Central memory CD8-positive, alpha-beta T cell (primary cell): ENCODE results near the gene ZNF366.
A peak's percentile ranks its signal among the peaks of the same experiment; 100 is the strongest.

Experiments
- ATAC-seq: fragments of 150-1000 bp; cut with Tn5 transposase; replicated peaks from 2 replicates; pipeline ENCODE4 v1.10.0; 2022; ENCODE audit warnings: mild to moderate bottlenecking, moderate FRiP score, moderate number of reproducible peaks; ENCODE audit not compliant: poor library complexity, severe bottlenecking; ENCODE audit errors: extremely low read depth
- DNase-seq, 2 donors: peaks; one replicate each; pipeline ENCODE4 v3.0.0; 2021; ENCODE audit warnings: low spot score in 2 of 2
- H3K27ac Mint-ChIP-seq: one replicate; pipeline ENCODE4 v1.8.0; 2022; ENCODE audit warnings: low read depth, mild to moderate bottlenecking, moderate library complexity, mixed read lengths
- H3K27me3 Mint-ChIP-seq: one replicate; pipeline ENCODE4 v1.8.0; 2022; ENCODE audit warnings: mixed read lengths
- H3K36me3 Mint-ChIP-seq: one replicate; pipeline ENCODE4 v1.8.0; 2022; ENCODE audit warnings: mild to moderate bottlenecking, moderate library complexity, mixed read lengths; ENCODE audit not compliant: insufficient read depth
- H3K4me1 Mint-ChIP-seq: one replicate; pipeline ENCODE4 v1.8.0; 2022; ENCODE audit warnings: mixed read lengths
- H3K4me3 Mint-ChIP-seq: one replicate; pipeline ENCODE4 v1.8.0; 2022; ENCODE audit warnings: mild to moderate bottlenecking, moderate library complexity, mixed read lengths
- H3K9me3 Mint-ChIP-seq: one replicate; pipeline ENCODE4 v1.8.0; 2022; ENCODE audit warnings: mixed read lengths

ZNF366 gene

GRCh38 chr5:72507231-72507906 lies at the start of gene ZNF366:
Gene ZNF366, minus strand, starts transcription at chr5:72507410. Its CDS starts 45,914 bp downstream, at chr5:72461496.
- no peak for ATAC-seq
- H3K4me1 Mint-ChIP-seq: no peaks in the 10 kb centered on the region
- no peak within 1 kb of the TSS for H3K27ac Mint-ChIP-seq
- no peak for DNase-seq
- H3K27me3 Mint-ChIP-seq: peaks cover 70% of the 10 kb centered on the region
- no peaks in the 10 kb centered on the region for H3K9me3 Mint-ChIP-seq
- no peaks in the 10 kb centered on the region for H3K36me3 Mint-ChIP-seq
- H3K4me3 Mint-ChIP-seq: no peak within 1 kb of the TSS

DNA sequence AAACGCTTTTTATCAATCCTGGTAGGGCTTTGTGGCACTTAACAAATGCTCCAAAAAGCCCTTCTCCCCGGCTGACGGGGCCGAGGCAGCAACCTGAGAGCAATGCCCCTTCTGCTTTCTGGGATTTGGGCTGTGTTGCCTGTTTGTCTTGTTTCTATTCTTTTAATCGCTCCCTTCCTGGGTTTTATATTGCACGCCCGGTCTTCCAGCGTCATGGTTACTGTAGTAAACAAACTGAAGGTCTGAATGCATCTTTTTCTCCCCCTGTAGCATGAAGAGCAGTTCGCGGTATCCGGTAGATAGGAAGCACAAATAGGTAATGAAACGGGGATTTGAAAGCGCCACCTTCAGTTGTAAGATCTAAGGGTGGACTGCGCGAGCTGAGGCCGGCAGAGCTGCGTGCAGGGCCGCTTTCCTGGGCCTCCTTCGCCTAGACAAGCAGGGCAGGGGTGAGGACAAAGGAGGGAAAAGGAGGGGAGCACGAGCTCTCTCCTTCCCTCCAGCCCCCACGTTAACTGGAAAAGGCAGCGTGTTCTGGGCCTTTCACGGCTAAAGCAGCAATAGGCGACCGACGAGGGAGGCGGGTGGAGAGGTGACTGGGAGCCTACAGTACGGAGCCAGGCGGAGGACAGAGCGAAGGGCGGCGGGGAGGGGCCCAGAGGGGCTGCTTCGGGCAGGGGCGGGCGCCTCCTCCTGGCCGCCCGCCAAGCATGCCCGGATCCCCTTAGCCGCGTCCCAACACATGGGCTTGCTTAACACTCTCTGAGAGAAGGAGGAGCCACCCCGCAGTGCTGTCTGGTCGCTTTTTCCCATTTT lies 49.3 kb upstream of the ZNF366 start:
- Mint-ChIP-seq H3K4me3 (peak overlapping the region; percentile 60), H3K9me3 (no peaks in the 10 kb centered on the region), H3K36me3 (peaks cover 3% of the 10 kb centered on the region), H3K27me3 (peaks cover 76% of the 10 kb centered on the region), H3K4me1 (peaks cover 12% of the 10 kb centered on the region), H3K27ac (peak overlapping the region; percentile 1)
- ATAC-seq: peak; percentile 40
- no peak for DNase-seq

- Mint-ChIP-seq H3K4me1 (peaks cover 12% of the 10 kb centered on the region), H3K4me3 (peak overlapping the region; percentile 60), H3K9me3 (no peaks in the 10 kb centered on the region), H3K27me3 (peaks cover 72% of the 10 kb centered on the region), H3K36me3 (peaks cover 3% of the 10 kb centered on the region), H3K27ac (no peak overlapping the region)
- DNase-seq: no peak
- ATAC-seq: no peak
Observed at GRCh38 chr5:72555871-72556270, 48.7 kb upstream of the ZNF366 start.

- H3K36me3 Mint-ChIP-seq: peaks cover 3% of the 10 kb centered on the region
- H3K27me3 Mint-ChIP-seq: peaks cover 81% of the 10 kb centered on the region
- no peak for ATAC-seq
- peaks cover 12% of the 10 kb centered on the region for H3K4me1 Mint-ChIP-seq
- no peak overlapping the region for H3K4me3 Mint-ChIP-seq
- H3K9me3 Mint-ChIP-seq: no peaks in the 10 kb centered on the region
- no peak overlapping the region for H3K27ac Mint-ChIP-seq
- DNase-seq: no peak
Observed at GRCh38 chr5:72554897-72555296, 47.7 kb upstream of the ZNF366 start.

GRCh38 chr5:72552041-72552557 lies 44.9 kb upstream of the ZNF366 start:
- H3K9me3 Mint-ChIP-seq: peaks cover 5% of the 10 kb centered on the region
- H3K36me3 Mint-ChIP-seq: peaks cover 3% of the 10 kb centered on the region
- no peak for DNase-seq
- ATAC-seq: no peak
- peaks cover 8% of the 10 kb centered on the region for H3K4me1 Mint-ChIP-seq
- no peak overlapping the region for H3K4me3 Mint-ChIP-seq
- peaks cover 89% of the 10 kb centered on the region for H3K27me3 Mint-ChIP-seq
- H3K27ac Mint-ChIP-seq: no peak overlapping the region

DNA sequence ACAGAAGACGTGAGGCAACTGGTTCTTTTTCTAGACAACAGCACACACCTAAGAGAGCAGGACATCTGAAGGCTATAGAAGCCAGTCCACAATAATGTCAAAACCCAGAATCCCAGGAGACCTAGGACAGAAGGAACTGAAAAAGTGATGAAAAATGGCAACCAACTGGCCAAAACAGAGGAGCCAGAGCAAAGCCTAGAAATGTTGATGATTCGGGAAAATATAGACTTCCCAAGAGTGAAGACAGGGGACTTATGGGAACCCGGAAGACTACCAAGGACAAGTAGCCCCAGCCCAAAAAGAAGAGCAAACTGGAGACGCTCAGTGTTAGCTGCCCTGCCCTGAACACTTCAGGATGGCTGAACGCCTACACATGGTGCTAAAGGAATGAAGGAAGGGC lies 43.4 kb upstream of the ZNF366 start:
- H3K4me1 Mint-ChIP-seq: no peaks in the 10 kb centered on the region
- peaks cover 88% of the 10 kb centered on the region for H3K27me3 Mint-ChIP-seq
- ATAC-seq (no peak), DNase-seq (no peak)
- H3K9me3 Mint-ChIP-seq: peaks cover 10% of the 10 kb centered on the region
- H3K36me3 Mint-ChIP-seq: peaks cover 1% of the 10 kb centered on the region
- no peak overlapping the region for H3K4me3 Mint-ChIP-seq
- H3K27ac Mint-ChIP-seq: no peak overlapping the region

DNA sequence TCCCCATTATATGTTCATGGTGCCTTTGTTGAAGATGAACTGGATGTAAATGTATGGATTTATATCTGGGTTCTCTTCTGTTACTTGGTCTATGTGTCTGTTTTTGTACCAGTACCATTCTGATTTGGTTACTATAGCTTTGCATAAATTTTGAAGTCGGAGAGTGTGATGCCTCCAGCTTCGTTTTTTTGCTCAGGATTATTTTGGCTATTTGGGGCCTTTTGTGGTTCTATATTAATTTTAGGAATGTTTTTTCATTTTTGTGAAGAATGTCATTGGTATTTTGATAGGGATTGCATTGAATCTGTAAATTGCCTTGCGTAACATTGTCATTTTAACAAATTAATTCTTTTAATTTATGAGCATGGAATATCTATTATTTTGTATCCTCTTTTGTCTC lies 36.6 kb upstream of the ZNF366 start:
- Mint-ChIP-seq H3K36me3 (peaks cover 1% of the 10 kb centered on the region), H3K4me1 (no peaks in the 10 kb centered on the region), H3K27ac (no peak overlapping the region), H3K9me3 (peaks cover 25% of the 10 kb centered on the region), H3K4me3 (no peak overlapping the region), H3K27me3 (peaks cover 45% of the 10 kb centered on the region)
- ATAC-seq: no peak
- no peak for DNase-seq

- DNase-seq (no peak), ATAC-seq (no peak)
- Mint-ChIP-seq H3K27ac (no peak overlapping the region), H3K4me3 (no peak overlapping the region), H3K9me3 (peaks cover 24% of the 10 kb centered on the region), H3K27me3 (peaks cover 45% of the 10 kb centered on the region), H3K36me3 (peaks cover 1% of the 10 kb centered on the region), H3K4me1 (no peaks in the 10 kb centered on the region)
Observed at GRCh38 chr5:72543365-72543764, 36.2 kb upstream of the ZNF366 start.

GRCh38 chr5:72542695-72543094 lies 35.5 kb upstream of the ZNF366 start:
- H3K4me3 Mint-ChIP-seq: no peak overlapping the region
- ATAC-seq (no peak), DNase-seq (no peak)
- peaks cover 45% of the 10 kb centered on the region for H3K27me3 Mint-ChIP-seq
- peaks cover 1% of the 10 kb centered on the region for H3K36me3 Mint-ChIP-seq
- H3K9me3 Mint-ChIP-seq: peaks cover 20% of the 10 kb centered on the region
- no peaks in the 10 kb centered on the region for H3K4me1 Mint-ChIP-seq
- no peak overlapping the region for H3K27ac Mint-ChIP-seq

DNA sequence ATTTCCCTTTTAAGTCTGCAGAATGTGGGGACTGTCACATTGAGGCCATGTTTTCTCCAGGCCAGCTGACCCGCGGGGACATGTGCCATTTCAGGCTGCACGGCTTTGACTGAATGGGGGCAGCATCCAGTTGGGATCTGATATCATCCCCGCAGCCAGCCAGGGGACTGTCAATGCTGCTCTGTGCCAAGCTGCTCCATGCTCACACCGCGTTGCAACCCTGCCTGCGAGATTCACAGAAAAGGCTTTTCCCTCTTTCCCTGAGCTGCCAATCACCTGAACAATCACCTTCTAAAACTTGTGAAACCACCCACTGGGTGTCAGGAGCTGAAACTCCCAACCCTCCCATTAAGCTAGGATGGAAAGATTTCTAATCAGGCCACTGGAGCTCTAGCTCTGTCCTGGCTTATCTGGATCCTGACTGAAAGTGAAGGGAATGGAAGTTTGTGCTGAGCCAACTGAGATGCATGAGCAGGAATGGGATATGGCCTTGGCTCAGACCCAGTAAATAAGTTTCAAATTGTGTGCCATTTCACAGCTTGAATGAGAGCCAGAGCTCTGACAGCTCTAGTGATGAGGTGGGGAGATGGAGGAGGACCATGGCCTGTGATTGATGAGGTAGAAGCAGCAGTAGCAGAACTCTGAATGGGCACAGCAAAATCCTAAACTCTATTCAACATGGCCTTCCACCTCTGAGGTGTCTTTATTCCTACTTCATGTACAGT lies 34.5 kb upstream of the ZNF366 start:
- ATAC-seq: no peak
- no peak for DNase-seq
- Mint-ChIP-seq H3K4me1 (no peaks in the 10 kb centered on the region), H3K9me3 (peaks cover 20% of the 10 kb centered on the region), H3K27me3 (peaks cover 45% of the 10 kb centered on the region), H3K27ac (no peak overlapping the region), H3K36me3 (peaks cover 1% of the 10 kb centered on the region), H3K4me3 (no peak overlapping the region)

DNA sequence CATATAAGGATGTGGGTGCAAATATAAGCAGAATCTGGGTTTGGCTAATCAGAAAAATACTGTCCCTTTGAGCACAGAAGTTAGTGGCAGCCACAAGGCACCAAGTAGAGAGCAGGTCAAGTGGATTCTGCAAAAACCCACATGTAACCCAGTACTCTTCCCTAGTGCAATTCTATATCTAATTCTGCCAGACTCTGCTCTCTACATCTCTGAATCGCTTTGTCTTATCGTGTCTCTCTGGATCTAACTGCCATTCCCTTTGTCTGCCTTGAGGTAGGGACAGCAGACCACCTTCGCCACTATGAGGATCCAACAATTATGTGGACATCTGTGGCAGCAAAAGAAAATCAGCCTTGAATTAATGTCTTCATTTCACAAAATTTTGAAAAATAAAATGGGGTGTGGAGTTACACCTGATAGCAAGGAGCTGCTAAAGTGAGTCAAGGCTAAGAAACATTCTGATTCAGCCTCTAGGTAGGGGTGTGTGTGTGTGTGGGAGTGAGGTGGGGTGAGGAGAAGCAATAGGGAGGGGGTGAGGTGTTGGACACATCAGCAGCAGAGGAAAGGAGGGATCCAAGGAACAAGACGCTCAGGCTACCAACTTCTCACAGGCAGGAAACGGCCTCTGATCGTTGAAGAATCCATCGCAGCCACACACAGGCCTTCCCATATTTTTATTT lies 33.7 kb upstream of the ZNF366 start:
- Mint-ChIP-seq H3K4me1 (no peaks in the 10 kb centered on the region), H3K27ac (no peak overlapping the region), H3K9me3 (peaks cover 18% of the 10 kb centered on the region), H3K4me3 (no peak overlapping the region), H3K36me3 (no peaks in the 10 kb centered on the region), H3K27me3 (peaks cover 46% of the 10 kb centered on the region)
- ATAC-seq: no peak
- DNase-seq: no peak

DNA sequence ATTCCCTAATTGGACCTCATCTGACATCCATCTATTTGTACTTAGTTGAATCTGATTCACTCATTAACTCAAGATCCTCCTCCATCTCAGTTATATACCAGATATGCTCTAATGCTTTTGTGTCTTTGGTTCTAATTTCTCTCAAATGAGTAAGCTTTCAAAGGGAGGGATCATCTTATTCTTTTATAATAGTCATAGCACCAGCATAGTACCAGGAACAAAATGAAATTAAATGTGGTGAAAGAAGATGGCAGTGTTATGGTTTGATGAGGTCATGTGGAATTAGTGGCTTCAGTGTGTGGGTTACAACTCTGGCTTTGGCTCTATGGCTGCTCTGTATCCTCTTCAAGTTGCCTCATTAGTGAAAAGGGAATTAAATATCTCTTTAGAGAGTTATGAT lies 32.5 kb upstream of the ZNF366 start:
- Mint-ChIP-seq H3K36me3 (no peaks in the 10 kb centered on the region), H3K27me3 (peaks cover 43% of the 10 kb centered on the region), H3K27ac (no peak overlapping the region), H3K4me3 (no peak overlapping the region), H3K4me1 (no peaks in the 10 kb centered on the region), H3K9me3 (peaks cover 10% of the 10 kb centered on the region)
- DNase-seq (no peak), ATAC-seq (no peak)
